ENCODE data around the gene PARP12. TPM values are rescaled to one million over a fixed set of nuclear protein-coding genes. Genes with fewer than 3 reads are reported as not detected.

The PARP12 gene
- total and polyA plus RNA-seq, 10 of the 15 experiments (the other 5 are each of a cell fraction or from before 2014, with no cell fraction given), result 0.98 to 51.8 (median 18.0) TPM

DNA sequence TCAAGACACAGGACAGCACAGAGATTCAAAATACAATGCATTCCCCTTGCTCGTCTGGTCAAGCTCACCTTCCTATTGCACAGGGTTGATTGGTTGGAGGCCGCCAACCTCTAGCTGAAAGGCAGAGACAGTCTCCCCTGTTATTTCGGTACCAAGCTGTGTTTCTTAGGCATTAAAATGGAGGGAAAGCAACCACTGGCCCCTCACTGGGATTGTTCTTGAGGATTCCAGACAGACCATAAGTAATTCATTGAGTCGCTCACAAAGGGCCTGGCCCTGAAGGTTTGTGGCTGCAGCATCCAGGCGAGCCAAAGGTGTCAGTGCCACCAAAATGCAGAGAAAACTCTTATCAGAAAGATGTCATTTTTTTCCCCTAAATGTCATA lies 81.2 kb downstream of the PARP12 start:
- SMC1A ChIA-PET (ENCODE audit: uncharacterized antibody, unreplicated experiment), result no interaction called here
- RAD21 ChIA-PET (ENCODE audit: unreplicated experiment), result no interaction called here

More for the DNA sequence above, 81.2 kb downstream of the PARP12 start:
- intact Hi-C loops (cut with micrococcal nuclease; ENCODE audit: unreplicated experiment), result loop anchor here (5.0 kb wide), 1 partner anchor 199 kb away; no protein-coding TSS in a partner anchor
- in situ Hi-C loops (cut with MboI), result no loop called here
- Histone ChIP-seq H3K4me2 (ENCODE audit: control insufficient read depth, insufficient read depth) (no peak overlapping the region), H3K79me2 (ENCODE audit: control insufficient read depth, insufficient read depth, low read length) (no peaks in the 10 kb centered on the region), H3K27ac (ENCODE audit: control insufficient read depth, insufficient read depth) (no peak overlapping the region), H2AFZ (ENCODE audit: control insufficient read depth, low read depth, low read length) (no peak overlapping the region), H3K36me3 (ENCODE audit: control insufficient read depth in 2 of 2, insufficient read depth in 2 of 2, low read length in 1 of 2) (no peaks in the 10 kb centered on the region), H3K27me3 (replicated peaks in 1 of 2; ENCODE audit: control insufficient read depth in 2 of 2, insufficient read depth in 2 of 2, low read length in 1 of 2) (no peaks in the 10 kb centered on the region), H3K9ac (ENCODE audit: control insufficient read depth, insufficient read depth, low read length) (no peak overlapping the region; the same call in 1 of the 2 replicates), H3K9me3 (replicated peaks; ENCODE audit: control insufficient read depth, insufficient read depth, low read length) (no peaks in the 10 kb centered on the region), H3K4me3 (no peak overlapping the region), H4K20me1 (ENCODE audit: control insufficient read depth, insufficient read depth) (no peaks in the 10 kb centered on the region), H3K4me1 (ENCODE audit: control insufficient read depth, insufficient read depth, low read length) (no peaks in the 10 kb centered on the region)
- FAIRE-seq, result no peak
- no peak for ATAC-seq
- POLR2A ChIA-PET, result no interaction called here
- CTCF ChIA-PET, result interaction anchor here (1.0 kb wide), 1 partner anchor 19 kb away, joined by 3 read pairs; no protein-coding TSS in a partner anchor
- TF ChIP-seq, protein P1, sequence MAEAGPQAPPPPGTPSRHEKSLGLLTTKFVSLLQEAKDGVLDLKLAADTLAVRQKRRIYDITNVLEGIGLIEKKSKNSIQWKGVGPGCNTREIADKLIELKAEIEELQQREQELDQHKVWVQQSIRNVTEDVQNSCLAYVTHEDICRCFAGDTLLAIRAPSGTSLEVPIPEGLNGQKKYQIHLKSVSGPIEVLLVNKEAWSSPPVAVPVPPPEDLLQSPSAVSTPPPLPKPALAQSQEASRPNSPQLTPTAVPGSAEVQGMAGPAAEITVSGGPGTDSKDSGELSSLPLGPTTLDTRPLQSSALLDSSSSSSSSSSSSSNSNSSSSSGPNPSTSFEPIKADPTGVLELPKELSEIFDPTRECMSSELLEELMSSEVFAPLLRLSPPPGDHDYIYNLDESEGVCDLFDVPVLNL (IDR thresholded peaks at IDR 0.05; ENCODE audit: low read depth, low read length), result no peak
- TF ChIP-seq, protein P2, sequence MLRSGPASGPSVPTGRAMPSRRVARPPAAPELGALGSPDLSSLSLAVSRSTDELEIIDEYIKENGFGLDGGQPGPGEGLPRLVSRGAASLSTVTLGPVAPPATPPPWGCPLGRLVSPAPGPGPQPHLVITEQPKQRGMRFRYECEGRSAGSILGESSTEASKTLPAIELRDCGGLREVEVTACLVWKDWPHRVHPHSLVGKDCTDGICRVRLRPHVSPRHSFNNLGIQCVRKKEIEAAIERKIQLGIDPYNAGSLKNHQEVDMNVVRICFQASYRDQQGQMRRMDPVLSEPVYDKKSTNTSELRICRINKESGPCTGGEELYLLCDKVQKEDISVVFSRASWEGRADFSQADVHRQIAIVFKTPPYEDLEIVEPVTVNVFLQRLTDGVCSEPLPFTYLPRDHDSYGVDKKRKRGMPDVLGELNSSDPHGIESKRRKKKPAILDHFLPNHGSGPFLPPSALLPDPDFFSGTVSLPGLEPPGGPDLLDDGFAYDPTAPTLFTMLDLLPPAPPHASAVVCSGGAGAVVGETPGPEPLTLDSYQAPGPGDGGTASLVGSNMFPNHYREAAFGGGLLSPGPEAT (IDR thresholded peaks at IDR 0.05; ENCODE audit: low read depth), result no peak
- TF ChIP-seq FOXK2 (IDR thresholded peaks at IDR 0.05) (no peak), SP1 (IDR thresholded peaks at IDR 0.05; ENCODE audit: low read depth, low read length) (no peak), HSF1 (IDR thresholded peaks at IDR 0.05; ENCODE audit: low read depth, low read length) (no peak), EGR1 (IDR thresholded peaks at IDR 0.05; ENCODE audit: borderline replicate concordance in 1 of 2, low read depth in 2 of 2, low read length in 2 of 2) (no peak), RAD51 (IDR thresholded peaks at IDR 0.05) (no peak), ATF7 (IDR thresholded peaks at IDR 0.05; ENCODE audit: low read depth) (no peak), HDGF (IDR thresholded peaks at IDR 0.05) (no peak), RBBP5 (conservative IDR thresholded peaks at IDR 0.05) (no peak), CBX5 (IDR thresholded peaks at IDR 0.05; ENCODE audit: low read depth) (no peak), ZNF24 (IDR thresholded peaks at IDR 0.05) (no peak), ZNF274 (IDR thresholded peaks at IDR 0.05; ENCODE audit: insufficient read depth, insufficient read length) (no peak), CEBPB (IDR thresholded peaks at IDR 0.05; ENCODE audit: borderline replicate concordance in 1 of 2, low read depth in 2 of 2, low read length in 2 of 2) (no peak), PAX8 (IDR thresholded peaks at IDR 0.05) (no peak), JUNB (IDR thresholded peaks at IDR 0.05) (no peak), RFX5 (IDR thresholded peaks at IDR 0.05; ENCODE audit: low read depth, low read length) (no peak)
- TF ChIP-seq, protein P3, sequence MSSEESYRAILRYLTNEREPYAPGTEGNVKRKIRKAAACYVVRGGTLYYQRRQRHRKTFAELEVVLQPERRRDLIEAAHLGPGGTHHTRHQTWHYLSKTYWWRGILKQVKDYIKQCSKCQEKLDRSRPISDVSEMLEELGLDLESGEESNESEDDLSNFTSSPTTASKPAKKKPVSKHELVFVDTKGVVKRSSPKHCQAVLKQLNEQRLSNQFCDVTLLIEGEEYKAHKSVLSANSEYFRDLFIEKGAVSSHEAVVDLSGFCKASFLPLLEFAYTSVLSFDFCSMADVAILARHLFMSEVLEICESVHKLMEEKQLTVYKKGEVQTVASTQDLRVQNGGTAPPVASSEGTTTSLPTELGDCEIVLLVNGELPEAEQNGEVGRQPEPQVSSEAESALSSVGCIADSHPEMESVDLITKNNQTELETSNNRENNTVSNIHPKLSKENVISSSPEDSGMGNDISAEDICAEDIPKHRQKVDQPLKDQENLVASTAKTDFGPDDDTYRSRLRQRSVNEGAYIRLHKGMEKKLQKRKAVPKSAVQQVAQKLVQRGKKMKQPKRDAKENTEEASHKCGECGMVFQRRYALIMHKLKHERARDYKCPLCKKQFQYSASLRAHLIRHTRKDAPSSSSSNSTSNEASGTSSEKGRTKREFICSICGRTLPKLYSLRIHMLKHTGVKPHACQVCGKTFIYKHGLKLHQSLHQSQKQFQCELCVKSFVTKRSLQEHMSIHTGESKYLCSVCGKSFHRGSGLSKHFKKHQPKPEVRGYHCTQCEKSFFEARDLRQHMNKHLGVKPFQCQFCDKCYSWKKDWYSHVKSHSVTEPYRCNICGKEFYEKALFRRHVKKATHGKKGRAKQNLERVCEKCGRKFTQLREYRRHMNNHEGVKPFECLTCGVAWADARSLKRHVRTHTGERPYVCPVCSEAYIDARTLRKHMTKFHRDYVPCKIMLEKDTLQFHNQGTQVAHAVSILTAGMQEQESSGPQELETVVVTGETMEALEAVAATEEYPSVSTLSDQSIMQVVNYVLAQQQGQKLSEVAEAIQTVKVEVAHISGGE (CRISPR knock-in tag; IDR thresholded peaks at IDR 0.05), result no peak
- TF ChIP-seq, protein P4, sequence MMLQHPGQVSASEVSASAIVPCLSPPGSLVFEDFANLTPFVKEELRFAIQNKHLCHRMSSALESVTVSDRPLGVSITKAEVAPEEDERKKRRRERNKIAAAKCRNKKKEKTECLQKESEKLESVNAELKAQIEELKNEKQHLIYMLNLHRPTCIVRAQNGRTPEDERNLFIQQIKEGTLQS (IDR thresholded peaks at IDR 0.05; ENCODE audit: borderline replicate concordance, extremely low read depth, low read depth, low read length), result no peak
- DNase-seq (ENCODE audit: low read depth, low spot score), result no peak
- WGBS (ENCODE audit: insufficient coverage, insufficient replicate concordance, low lambda C conversion rate, missing lambda C conversion rate), result 86% methylated on average over 5 of the region's 5 CpGs
- BruUV-seq (replicated peaks), result no TSS peak
